Fibroblast of lung (primary cell): ENCODE data around the gene CA12. TPM values are rescaled to one million over a fixed set of nuclear protein-coding genes. Genes with fewer than 3 reads are reported as not detected.

ENCODE experiments used
- DNase-seq, 2 donors: peaks; one replicate each; pipeline versions ENCODE4 v3.0.0 to v3.0.0-alpha.2; 2010; ENCODE audit warnings: low read depth in 2 of 2
- H2AFZ ChIP-seq: 2 replicates; pipeline ENCODE4 v1.5.1; 2012; ENCODE audit warnings: low read length, control low read depth, inconsistent platforms
- H3K27ac ChIP-seq: 2 replicates; pipeline ENCODE4 v1.5.1; 2011; ENCODE audit warnings: low read length, control low read depth; ENCODE audit not compliant: insufficient read depth
- H3K27me3 ChIP-seq: 2 replicates; pipeline ENCODE4 v1.5.1; 2011; ENCODE audit warnings: mild to moderate bottlenecking, low read length; ENCODE audit not compliant: control insufficient read depth, insufficient read depth
- H3K36me3 ChIP-seq: 2 replicates; pipeline ENCODE4 v1.5.1; 2011; ENCODE audit warnings: low read length; ENCODE audit not compliant: control insufficient read depth, insufficient read depth
- H3K4me1 ChIP-seq: 2 replicates; pipeline ENCODE4 v1.5.1; 2011; ENCODE audit warnings: low read length; ENCODE audit not compliant: control insufficient read depth, insufficient read depth; ENCODE audit errors: extremely low read depth
- H3K4me2 ChIP-seq: 2 replicates; pipeline ENCODE4 v1.5.1; 2011; ENCODE audit warnings: low read length, control low read depth; ENCODE audit not compliant: insufficient read depth; ENCODE audit errors: extremely low read depth
- H3K4me3 ChIP-seq, 4 experiments: fragments of 200-600 bp in 1 of 4; sonication (generic) in 1 of 4; replicated peaks in 1 of 4; 2 replicates each; pipeline ENCODE4 v1.5.1; 2011 to 2016; ENCODE audit warnings: low read length in 4 of 4, low read depth in 3 of 4, mild to moderate bottlenecking in 3 of 4, control low read depth in 2 of 4, inconsistent platforms in 1 of 4, mixed read lengths in 1 of 4; ENCODE audit not compliant: insufficient read depth in 1 of 4; ENCODE audit errors: control extremely low read depth in 1 of 4
- H3K79me2 ChIP-seq: 2 replicates; pipeline ENCODE4 v1.5.1; 2012; ENCODE audit warnings: mild to moderate bottlenecking, low read length, inconsistent platforms; ENCODE audit not compliant: control insufficient read depth, insufficient read depth
- H3K9ac ChIP-seq: 2 replicates; pipeline ENCODE4 v1.5.1; 2011; ENCODE audit warnings: mild to moderate bottlenecking, low read length, control low read depth; ENCODE audit not compliant: insufficient read depth
- H3K9me3 ChIP-seq: 2 replicates; pipeline ENCODE4 v1.5.1; 2012; ENCODE audit warnings: low read depth, low read length; ENCODE audit not compliant: control insufficient read depth, insufficient read depth
- H4K20me1 ChIP-seq: 2 replicates; pipeline ENCODE4 v1.5.1; 2011; ENCODE audit warnings: low read length; ENCODE audit not compliant: control insufficient read depth, insufficient read depth; ENCODE audit errors: extremely low read depth
- EZH2 ChIP-seq: IDR thresholded peaks from 2 replicates; pipeline ENCODE4 v1.5.1; 2012; ENCODE audit warnings: low read length, control low read depth, mild to moderate bottlenecking; ENCODE audit errors: missing control alignments
- polyA plus RNA-seq, 2 donors: library from polyadenylated mRNA; depleted of rRNA in 1 of 2; stranded (reverse) in 1 of 2; unstranded in 1 of 2; fragments of >200 nt; gene quantifications; 2 replicates each; pipeline ENCODE4 v1.2.1, GENCODE V29; 2011 to 2012; ENCODE audit warnings: missing spikeins in 1 of 2
- total RNA-seq: library from RNA; depleted of rRNA; stranded (reverse); fragments of >200 nt; gene quantifications from 2 replicates; pipeline ENCODE4 v1.2.1, GENCODE V29; 2014
- TF ChIP-seq, protein P1 (sequence below), 2 donors: IDR thresholded peaks in 1 of 2; conservative IDR thresholded peaks in 1 of 2; 1 replicate in 1 of 2; 2 replicates in 1 of 2; pipeline ENCODE4 v1.5.1; 2011 to 2012; ENCODE audit warnings: low read length in 2 of 2, control low read depth in 1 of 2, inconsistent platforms in 1 of 2, low read depth in 1 of 2, mild to moderate bottlenecking in 1 of 2

The CA12 gene
- total and polyA plus RNA-seq, 2 donors (not counting 1 experiment from before 2014, with no cell fraction given), result 30.6 to 48.4 TPM

DNA sequence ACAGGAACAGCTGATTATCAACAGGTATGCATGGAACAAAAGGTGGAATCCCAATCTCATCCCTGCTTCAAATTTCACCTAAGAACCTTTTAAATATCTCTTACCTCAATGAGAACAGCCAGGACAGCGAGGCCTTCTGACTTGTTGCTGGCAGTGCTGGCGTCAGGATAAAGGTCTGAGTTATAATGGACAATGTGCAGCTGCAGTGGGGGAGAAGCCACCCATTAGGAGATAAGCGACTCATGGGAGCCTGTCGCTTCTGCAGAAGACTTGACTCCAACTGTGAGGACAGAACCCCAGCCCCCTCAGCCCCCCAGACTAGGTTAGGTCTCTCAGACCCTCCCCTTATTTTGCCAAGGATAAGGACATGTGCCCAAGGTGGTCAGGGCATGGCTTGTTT lies 39.7 kb downstream of the CA12 start:
- H3K36me3 ChIP-seq, result no peaks in the 10 kb centered on the region
- H3K27me3 ChIP-seq, result no peaks in the 10 kb centered on the region
- TF ChIP-seq, protein P1, sequence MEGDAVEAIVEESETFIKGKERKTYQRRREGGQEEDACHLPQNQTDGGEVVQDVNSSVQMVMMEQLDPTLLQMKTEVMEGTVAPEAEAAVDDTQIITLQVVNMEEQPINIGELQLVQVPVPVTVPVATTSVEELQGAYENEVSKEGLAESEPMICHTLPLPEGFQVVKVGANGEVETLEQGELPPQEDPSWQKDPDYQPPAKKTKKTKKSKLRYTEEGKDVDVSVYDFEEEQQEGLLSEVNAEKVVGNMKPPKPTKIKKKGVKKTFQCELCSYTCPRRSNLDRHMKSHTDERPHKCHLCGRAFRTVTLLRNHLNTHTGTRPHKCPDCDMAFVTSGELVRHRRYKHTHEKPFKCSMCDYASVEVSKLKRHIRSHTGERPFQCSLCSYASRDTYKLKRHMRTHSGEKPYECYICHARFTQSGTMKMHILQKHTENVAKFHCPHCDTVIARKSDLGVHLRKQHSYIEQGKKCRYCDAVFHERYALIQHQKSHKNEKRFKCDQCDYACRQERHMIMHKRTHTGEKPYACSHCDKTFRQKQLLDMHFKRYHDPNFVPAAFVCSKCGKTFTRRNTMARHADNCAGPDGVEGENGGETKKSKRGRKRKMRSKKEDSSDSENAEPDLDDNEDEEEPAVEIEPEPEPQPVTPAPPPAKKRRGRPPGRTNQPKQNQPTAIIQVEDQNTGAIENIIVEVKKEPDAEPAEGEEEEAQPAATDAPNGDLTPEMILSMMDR (conservative IDR thresholded peaks at IDR 0.05 in 1 of 2, IDR thresholded peaks at IDR 0.05 in 1 of 2; ENCODE audit: low read depth in 1 of 2, low read length in 2 of 2), result no peak
- TF ChIP-seq EZH2, result no peak
- H3K9me3 ChIP-seq, result no peaks in the 10 kb centered on the region
- H3K27ac ChIP-seq, result no peak overlapping the region
- H2AFZ ChIP-seq, result no peak overlapping the region
- H3K4me2 ChIP-seq, result no peak overlapping the region
- no peaks in the 10 kb centered on the region for H4K20me1 ChIP-seq
- H3K79me2 ChIP-seq, result no peaks in the 10 kb centered on the region
- H3K4me3 ChIP-seq, result no peak overlapping the region
- no peak for DNase-seq
- H3K9ac ChIP-seq, result no peak overlapping the region
- no peaks in the 10 kb centered on the region for H3K4me1 ChIP-seq

DNA sequence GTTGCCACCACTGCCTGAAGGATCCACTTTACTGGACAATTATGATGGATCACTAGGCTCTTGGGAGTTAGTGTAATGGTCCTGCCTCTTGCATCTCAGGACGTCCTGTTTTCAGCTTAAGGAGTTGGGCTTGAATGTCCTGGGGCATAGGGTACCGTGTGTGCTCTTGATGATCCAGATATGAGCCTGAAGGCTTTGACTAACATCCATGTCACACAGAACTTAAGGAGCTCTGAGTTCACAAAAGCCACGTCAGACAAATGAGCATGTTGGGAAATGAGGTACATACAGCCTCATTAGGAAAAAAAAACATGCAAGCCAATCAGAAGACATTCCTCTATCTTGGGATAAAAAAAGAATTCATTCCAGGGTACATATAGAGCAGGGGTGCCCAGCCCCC lies 40.8 kb downstream of the CA12 start:
- Histone ChIP-seq H3K27me3 (no peaks in the 10 kb centered on the region), H3K4me3 (no peak overlapping the region), H2AFZ (no peak overlapping the region), H4K20me1 (no peaks in the 10 kb centered on the region), H3K36me3 (no peaks in the 10 kb centered on the region), H3K9me3 (no peaks in the 10 kb centered on the region), H3K27ac (no peak overlapping the region), H3K4me1 (no peaks in the 10 kb centered on the region), H3K79me2 (no peaks in the 10 kb centered on the region), H3K4me2 (no peak overlapping the region), H3K9ac (no peak overlapping the region)
- no peak for DNase-seq
- no peak for TF ChIP-seq EZH2
- TF ChIP-seq, protein P1 (conservative IDR thresholded peaks at IDR 0.05 in 1 of 2, IDR thresholded peaks at IDR 0.05 in 1 of 2; ENCODE audit: low read depth in 1 of 2, low read length in 2 of 2), result no peak

DNA sequence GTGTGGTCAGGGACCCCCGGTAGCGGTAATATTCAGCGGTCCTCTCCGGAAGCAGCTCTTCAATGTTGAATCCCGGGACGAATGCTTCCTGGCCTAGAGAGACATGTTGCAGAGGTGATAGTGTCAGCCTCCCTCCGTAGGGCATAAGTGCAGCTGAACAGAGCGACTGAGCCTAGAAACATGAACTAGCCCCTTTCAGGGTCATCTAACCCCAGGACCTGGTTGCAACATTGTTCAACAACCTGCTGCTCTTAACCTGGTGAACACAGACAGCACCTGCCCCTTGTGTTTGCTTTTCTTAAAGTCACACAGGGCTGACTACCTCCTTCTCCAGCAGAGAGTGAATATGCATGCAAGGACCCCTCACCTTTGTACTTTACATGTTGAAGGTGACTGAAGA lies 41.3 kb downstream of the CA12 start:
- Histone ChIP-seq H3K79me2 (no peaks in the 10 kb centered on the region), H3K36me3 (no peaks in the 10 kb centered on the region), H3K9me3 (no peaks in the 10 kb centered on the region), H2AFZ (no peak overlapping the region), H4K20me1 (no peaks in the 10 kb centered on the region), H3K4me2 (no peak overlapping the region), H3K4me3 (no peak overlapping the region), H3K27me3 (no peaks in the 10 kb centered on the region), H3K4me1 (no peaks in the 10 kb centered on the region), H3K27ac (no peak overlapping the region), H3K9ac (no peak overlapping the region)
- TF ChIP-seq, protein P1 (conservative IDR thresholded peaks at IDR 0.05 in 1 of 2, IDR thresholded peaks at IDR 0.05 in 1 of 2; ENCODE audit: low read depth in 1 of 2, low read length in 2 of 2), result no peak
- no peak for TF ChIP-seq EZH2
- no peak for DNase-seq
